Stimulated activated CD4-positive, alpha-beta T cell treated with anti-CD3 and anti-CD28 coated beads, TNF-alpha, amount 100 ng/mL, for 48 hours (primary cell): ENCODE data around the gene TTC24.
A peak's percentile ranks its signal among the peaks of the same experiment; 100 is the strongest.

Experiments
- DNase-seq, 3 donors: peaks; one replicate each; pipeline ENCODE4 v3.0.0-alpha.2; 2020; ENCODE audit warnings: low read depth in 3 of 3

Gene TTC24

GRCh38 chr1:156554971-156555370 is 24.6 kb upstream of the TTC24 start:
- no peak for DNase-seq

GRCh38 chr1:156555715-156556114 is 23.8 kb upstream of the TTC24 start:
- no peak for DNase-seq

- no peak for DNase-seq
Observed at GRCh38 chr1:156556354-156556753, 23.2 kb upstream of the TTC24 start.

GRCh38 chr1:156559086-156559796 is 20.3 kb upstream of the TTC24 start:
- DNase-seq, result no peak

- no peak for DNase-seq
Observed at GRCh38 chr1:156559797-156560385, 19.6 kb upstream of the TTC24 start.

GRCh38 chr1:156560585-156561163 is 18.8 kb upstream of the TTC24 start:
- no peak for DNase-seq

GRCh38 chr1:156565519-156565918 is 14.0 kb upstream of the TTC24 start:
- DNase-seq, result no peak

GRCh38 chr1:156566436-156566835 is 13.1 kb upstream of the TTC24 start:
- DNase-seq, result no peak

GRCh38 chr1:156571261-156571852 is 8.2 kb upstream of the TTC24 start:
- no peak for DNase-seq

GRCh38 chr1:156571919-156572662 is 7.4 kb upstream of the TTC24 start, which contains the start of gene IQGAP3:
IQGAP3 (minus strand) TSS chr1:156572565; CDS start chr1:156572529, 36 bp downstream.
- DNase-seq, result peak; percentile 56 to 67 (median 60)

GRCh38 chr1:156572663-156573018 is 6.9 kb upstream of the TTC24 start:
- no peak for DNase-seq

- no peak for DNase-seq
Observed at GRCh38 chr1:156574039-156574633, 5.4 kb upstream of the TTC24 start.

GRCh38 chr1:156577550-156577949 is 2.0 kb upstream of the TTC24 start:
- no peak for DNase-seq

GRCh38 chr1:156578055-156578454 is 1.5 kb upstream of the TTC24 start:
- DNase-seq, result no peak

GRCh38 chr1:156581661-156582387 is 2.3 kb downstream of the TTC24 start:
- DNase-seq, result no peak

- DNase-seq, result no peak
Observed at GRCh38 chr1:156582388-156583017, 3.0 kb downstream of the TTC24 start.

- peak; percentile 47 to 75 (median 71) for DNase-seq
Observed at GRCh38 chr1:156583821-156584622, 4.5 kb downstream of the TTC24 start.

GRCh38 chr1:156584813-156585212 is 5.3 kb downstream of the TTC24 start:
- DNase-seq, result no peak

GRCh38 chr1:156586323-156586722 is 6.8 kb downstream of the TTC24 start:
- no peak for DNase-seq
